HG02610 (cell line): ENCODE data around the gene AVEN.
"Not testable (repeated sequence)": the region's sequence is repeated elsewhere in the genome, so short reads cannot be mapped to it uniquely, and the experiment has no call there.

Experiments
- ATAC-seq: cut with Tn5 transposase; IDR thresholded peaks from one replicate; pipeline ENCODE4 v1.9.1; 2021; ENCODE audit warnings: mild to moderate bottlenecking, moderate library complexity; ENCODE audit not compliant: unreplicated experiment

Gene AVEN

DNA sequence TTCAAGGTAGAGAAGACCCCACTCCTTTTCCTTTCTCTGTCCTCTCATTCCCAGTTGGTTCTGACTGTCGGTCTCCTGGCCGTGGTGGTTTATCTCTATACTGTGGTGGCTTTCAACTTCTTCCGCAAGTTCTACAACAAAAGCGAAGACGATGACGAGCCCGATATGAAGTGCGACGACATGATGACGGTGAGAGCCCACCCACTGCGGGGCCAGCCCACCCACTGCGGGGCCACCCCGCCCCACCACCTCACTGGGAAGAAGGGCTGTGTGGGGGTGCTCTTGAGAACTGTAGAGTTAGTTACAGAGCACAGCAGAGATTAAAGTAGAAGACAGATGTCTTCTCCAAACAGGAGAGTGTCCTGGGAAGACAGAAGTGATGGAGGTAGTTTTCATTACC lies 181.3 kb downstream of the AVEN start:
- ATAC-seq: no peak

DNA sequence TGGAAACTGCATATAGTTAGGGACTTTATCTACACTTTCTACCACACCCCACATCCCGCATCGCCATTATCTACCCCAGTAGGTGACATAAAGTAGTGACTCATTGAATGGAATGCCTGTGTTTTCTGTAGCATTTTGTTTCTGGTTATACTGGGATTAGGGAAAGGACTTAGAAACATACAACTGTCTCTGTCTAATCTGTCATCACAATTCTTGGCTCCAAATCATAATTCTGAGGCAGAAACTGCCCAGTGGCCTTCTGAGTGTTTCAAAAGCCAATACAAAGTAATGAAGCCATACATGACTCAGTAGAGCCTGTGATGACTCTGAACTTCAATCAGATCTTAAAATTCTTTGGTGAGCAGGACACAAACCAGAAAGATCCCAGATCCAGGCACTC lies 186.4 kb downstream of the AVEN start:
- ATAC-seq: no peak

DNA sequence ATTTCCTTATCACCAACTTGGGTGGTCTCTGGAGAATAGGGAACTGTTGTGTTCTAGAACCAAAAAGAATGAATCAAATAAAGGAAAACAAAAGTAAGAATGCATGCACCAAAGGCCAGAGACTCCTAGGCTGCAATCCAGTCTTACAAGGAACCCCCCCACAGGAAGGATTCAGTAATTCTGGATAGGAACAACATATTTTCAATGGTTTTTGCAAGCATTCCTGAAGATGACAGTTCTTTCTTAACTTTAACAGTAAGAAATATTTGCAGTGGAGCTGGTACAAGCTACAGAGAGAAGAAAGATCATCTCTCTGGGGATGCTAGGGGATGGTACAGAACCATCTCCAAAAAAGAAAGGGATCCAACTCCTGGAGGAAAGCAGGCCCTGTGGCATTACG lies 186.9 kb downstream of the AVEN start:
- no peak for ATAC-seq

DNA sequence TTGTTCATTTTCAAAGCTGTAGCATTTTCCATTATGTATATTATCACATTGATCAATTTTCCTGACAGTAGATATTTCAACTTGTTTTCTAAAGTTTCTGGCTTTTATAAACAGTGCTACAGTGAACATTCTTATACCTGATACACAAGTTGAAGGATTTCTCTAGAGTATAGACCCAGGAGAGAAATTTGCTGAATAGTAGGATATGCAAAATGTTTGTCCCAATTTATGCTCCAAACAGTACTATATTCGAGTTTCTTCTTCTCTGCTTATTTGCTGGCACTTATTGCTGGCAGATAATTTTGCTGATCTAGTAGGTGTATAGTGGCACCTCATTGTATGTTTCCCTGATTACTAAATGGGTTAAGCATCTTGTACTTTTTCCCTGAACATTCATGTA lies 187.9 kb downstream of the AVEN start:
- ATAC-seq: no peak

DNA sequence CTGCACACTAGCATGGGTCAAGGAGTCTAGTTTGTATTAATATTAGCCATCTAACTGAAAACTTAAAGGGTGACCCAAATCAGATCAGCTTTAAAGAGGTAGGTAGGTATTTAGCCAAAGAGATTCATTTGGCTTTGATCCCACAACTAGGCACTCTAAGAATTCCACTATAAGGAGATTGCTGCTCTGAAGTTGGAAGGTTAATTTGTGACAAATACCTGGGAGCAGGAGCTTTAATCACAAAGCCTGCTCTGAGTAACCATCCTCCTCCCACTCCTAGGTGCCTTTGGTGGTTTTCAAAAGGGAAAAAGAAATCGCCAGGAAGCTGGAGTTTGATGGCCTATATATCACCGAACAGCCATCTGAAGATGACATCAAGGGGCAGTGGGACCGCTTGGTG lies 191.0 kb downstream of the AVEN start:
- no peak for ATAC-seq

DNA sequence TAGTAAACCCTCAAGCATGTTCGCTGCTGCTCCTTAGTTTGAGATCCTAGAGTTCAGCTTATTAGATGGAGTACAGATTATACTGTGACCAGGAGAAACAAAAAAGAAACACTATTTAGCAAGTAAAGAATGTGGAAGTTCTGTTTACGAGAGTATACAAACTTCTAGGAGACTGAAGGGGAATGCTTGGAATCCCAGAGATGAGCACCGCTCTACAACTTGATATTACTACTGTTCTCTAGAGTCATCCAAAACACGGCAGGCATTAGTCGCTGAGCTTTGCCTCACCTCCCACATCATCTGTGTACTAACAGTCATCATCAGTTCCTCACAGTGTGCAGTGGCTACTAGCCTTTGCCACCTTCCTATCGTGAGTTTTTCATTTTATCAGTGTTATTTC lies 192.1 kb downstream of the AVEN start:
- no peak for ATAC-seq

DNA sequence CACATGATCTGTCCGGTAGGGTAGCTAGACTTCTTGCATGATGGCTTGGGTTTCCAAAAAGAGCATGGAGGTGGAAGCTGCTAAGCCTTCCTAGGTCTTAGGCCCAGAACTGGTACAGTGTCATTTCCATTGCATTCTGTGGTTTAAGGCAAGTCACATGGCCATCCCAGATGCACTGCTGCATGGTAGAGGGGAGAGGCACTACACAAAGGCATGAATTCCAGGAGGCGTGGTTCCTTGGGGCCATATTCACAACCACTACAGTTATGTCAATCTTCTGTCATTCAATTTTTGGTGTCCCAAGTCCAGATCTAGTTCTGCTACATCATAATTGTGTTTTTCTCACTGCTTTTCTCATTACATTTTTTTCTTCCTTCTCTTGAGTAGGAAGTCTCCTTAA lies 192.9 kb downstream of the AVEN start:
- ATAC-seq: no peak

DNA sequence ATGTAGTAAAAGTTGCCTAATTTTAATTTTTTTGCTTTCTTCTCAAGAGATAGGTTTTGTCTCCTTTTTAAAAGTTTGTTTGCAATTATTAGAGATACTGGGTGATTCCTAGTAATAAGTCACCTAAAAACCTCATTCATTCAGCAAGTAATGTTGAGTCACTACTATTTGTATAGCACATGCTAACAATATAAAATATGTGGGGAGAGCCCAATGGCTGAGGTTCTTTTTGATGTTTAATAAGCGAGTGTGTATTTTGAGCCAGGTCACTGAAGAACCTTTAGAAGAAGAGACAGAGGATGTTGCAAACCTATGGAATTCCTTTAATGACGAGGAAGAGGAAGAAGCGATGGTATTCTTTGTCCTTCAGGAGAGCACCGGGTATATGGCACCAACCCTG lies 194.4 kb downstream of the AVEN start:
- ATAC-seq: no peak

DNA sequence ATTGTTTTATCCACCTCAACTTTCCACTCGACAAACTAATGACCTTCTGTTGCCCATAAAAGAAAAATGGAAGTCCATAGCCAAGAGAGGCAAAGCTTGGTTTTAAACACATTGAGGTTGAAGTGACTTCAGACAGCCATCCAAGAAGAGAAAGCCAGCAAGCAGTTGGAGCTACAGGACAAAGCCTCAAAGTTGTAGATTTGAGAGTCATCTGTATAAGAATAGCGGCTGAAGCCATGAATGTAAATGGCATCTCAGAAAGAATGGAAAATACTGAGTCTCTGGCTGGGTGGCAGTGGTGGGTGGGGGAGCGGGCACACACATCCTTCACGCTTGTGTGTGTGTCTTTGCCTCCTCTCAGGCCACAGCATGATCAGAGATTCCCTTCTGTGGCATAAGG lies 194.8 kb downstream of the AVEN start:
- ATAC-seq: no peak

DNA sequence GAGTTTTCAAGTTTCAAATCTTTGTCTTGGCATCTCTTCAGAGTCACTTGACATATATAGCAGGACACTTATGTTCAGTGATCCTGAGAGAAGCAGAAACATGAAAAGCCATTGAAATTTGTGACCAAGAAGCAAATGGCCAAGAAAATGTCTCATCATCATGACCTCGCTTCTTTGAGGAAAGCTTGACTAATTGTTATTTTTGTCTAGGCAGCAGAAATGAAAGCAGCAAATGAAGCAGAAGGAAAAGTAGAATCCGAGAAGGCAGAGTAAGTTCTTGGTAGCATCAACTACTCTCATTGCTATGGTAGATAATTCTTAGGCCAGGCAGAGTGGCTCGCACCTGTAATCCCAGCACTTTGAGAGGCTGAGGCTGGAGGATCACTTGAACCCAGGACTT lies 198.4 kb downstream of the AVEN start:
- ATAC-seq: no peak

DNA sequence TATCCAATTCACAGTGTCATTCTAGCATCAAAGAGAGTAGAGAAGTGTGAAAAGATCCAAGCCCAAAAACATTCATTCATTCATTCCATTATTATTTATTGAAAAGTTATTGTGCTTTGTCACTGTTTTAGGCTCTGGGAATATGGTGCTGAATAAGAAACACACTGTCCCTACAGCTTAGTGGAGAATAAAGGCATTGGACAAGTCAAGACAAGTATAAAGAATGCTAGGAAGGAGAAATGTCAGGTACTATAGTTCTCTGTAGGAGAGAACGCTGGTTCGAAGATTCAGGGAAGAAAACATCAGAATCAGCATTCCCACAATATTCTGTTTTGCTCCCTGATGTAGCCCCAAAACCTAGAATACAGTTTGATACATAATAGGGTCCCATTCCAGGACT lies 199.5 kb downstream of the AVEN start:
- ATAC-seq: no peak

DNA sequence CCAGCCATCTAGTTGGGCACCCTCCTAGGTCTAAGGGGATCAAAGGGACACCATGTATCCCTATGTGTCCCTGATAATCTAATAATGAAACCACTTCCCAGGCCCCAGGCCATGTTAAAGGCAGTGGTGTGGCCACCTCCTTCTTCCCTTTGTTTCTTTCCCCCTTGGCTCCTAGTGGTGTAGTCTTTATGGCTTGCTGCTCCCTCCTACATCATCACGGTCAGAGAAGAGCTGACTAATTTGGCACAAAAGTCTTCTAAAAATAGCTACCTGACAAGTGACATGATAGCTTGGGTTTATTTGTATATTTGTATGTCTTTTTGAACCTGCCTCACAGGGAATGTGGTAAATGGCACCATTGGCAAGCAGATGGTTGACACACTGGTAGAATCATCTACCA lies 201.7 kb downstream of the AVEN start:
- no peak for ATAC-seq

DNA sequence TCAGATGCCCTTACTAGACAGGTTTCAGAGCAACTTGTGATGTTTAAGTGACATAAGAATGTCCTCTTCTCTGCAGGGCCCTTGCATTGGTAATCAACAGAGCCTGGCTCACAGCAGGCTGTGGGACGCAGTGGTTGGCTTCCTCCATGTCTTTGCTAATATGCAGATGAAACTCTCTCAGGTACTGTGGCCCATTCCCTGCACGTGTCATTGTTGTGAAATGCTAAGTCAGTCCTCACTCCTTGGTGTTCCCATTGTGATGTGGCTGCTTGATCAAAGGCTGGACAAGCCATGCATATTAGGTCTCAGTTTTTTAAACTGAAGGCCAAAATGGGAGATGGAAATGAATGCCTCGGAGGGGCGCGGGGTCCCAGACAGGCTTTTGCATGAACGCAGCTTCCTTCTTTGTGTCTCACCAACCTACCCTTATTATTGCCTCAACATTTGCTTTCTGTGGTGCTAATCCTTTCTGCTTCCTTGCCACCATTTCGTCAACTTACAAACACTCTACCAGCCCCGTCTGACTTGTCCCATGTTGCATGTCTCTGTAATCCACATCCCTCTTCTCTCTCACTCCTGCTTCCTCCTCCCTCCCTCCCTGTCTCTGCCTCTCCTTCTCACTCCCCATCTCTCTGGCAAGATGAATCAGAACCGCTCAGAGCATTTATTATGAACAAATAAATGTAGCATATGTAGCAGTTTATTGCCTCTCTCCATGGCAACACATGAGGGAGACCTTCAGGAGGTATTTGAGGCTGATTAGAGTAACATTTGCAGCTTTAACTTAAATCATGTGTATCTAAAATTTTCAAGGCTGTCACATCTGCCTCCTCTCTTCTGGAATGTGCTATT lies 203.9 kb downstream of the AVEN start:
- no peak for ATAC-seq

DNA sequence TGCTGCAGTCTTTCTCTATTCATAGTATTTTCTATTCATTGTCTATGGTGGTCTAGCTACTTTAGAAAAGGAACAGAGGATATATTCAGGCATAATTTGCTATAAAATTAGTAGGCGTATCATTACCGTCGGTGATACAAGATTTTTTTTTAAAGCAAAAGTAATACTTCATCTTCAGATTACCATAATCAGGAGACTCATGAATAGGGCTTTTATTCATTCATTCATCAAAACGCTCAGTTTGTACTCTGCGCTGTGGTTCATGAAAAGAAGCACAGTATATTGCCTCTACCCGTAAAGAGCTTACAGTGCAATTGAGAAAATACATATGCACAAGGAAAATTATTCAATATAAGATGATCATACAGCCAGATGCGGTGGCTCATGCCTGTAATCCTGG lies 207.4 kb downstream of the AVEN start:
- ATAC-seq: no peak

DNA sequence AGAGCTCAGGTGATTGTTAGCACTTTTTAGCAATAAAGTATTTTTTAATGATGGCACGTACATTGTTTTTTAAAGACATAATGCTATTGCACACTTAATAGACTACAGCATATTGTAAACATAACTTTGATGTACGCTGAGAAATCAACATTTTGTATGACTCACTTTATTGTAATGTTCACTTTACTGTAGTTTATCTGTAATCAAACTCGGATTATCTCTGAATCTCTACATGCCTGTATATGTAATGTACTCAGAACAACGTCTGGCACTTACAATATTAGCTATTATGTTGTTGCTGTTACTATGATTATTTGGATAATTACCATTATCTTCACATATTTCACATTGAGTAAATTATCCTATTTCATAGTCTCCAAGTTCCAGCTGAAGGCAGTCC lies 208.7 kb downstream of the AVEN start:
- ATAC-seq: no peak

DNA sequence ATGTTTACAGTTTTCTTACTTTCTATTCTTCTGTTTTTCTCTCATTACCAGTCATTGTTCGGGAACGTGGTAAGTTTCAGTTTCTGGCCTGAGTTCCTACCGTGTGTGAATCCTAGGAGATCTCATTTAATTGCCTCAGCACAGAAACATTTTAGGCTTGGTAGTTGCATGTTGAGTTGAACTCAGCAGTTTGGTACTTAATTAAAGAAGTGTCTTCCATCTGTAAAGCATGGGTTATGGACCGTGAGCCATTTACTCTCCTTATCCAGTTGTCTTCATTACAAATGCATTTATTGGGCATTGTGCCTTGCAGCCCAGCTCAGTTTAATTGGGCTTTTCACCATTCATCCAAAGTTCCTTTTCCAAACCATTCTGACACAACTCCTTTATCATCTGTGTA lies 212.8 kb downstream of the AVEN start:
- ATAC-seq: no peak

DNA sequence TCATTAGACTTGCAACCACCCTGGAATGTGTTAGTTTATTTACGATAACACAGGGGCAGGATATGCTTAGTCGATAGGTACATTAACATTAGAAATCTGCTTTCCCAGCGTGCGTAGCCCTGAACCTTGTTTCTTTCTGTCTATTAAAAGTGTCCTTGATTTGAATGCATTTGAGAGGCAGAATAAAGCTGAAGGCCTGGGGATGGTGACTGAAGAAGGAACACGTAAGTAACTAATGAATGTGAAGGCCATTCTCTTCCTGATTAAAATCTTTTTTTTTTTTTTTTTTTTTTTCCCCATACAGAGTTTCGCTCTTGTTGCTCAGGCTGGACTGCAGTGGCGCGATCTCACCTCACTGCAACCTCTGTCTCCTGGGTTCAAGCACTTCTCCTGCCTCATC lies 213.6 kb downstream of the AVEN start:
- no peak for ATAC-seq

DNA sequence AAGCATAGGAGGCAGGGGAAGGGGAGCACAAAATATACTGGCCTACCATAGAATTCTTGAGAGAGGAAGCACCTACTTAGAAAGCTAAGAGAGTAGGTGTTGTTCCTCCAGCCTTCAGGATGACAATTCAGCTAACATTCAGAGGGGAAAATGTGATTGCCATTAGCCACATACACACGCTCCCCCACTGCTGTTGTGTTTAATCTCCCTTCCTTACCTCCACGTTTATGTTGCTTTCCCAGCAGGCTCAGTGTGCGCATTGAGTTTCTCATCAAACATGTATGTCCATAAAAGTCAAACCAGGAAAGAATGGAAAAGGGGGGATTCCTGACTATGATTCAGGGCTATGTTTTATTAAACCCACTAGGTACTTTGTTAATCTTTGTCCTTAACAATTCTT lies 215.9 kb downstream of the AVEN start:
- ATAC-seq: no peak

DNA sequence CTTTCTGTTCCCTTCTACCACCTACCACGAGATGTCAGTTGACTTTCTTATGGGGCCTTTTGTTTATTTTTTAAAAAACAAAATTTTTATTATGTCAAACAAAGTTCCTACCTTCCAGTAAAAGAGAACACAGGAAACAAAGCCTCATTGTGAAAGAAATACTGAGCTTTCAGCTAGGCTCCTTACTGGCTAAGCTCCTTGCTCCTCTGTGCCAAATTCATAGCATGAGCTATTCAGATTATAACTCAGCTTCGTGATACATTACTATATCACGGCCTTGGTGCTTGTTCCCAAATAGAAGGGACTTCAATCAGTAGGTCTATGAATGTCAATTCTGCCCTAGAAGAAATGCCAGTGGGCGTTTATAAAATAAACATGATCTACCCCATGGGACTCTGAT lies 216.5 kb downstream of the AVEN start:
- ATAC-seq: no peak

DNA sequence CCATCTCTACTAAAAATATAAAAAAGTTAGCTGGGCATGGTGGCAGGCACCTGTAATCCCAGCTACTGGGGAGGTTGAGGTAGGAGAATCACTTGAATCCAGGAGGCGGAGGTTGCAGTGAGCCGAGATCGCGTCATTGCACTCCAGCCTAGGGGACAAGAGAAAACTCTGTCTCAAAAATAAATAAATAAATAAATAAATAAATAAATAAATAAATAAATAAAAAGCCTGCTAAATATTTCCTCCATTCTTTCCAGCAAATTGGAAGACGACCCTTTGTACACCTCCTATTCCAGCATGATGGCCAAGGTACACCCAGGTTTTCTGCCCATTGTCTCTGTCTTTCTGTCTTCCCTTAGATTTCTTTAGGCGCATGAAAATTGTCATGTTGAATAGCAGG lies 219.5 kb downstream of the AVEN start:
- ATAC-seq: not testable (repeated sequence)
